WTC11 (cell line): ENCODE measurements around the gene HMBS. TPM values are rescaled to one million over a fixed set of nuclear protein-coding genes. Genes with fewer than 3 reads are reported as not detected.

Experiments used
- ATAC-seq: fragments of 200-7000 bp; cut with Tn5 transposase; 2 replicates; pipeline ENCODE4 v1.10.0; 2021; ENCODE audit warnings: mild to moderate bottlenecking, moderate library complexity
- CTCF ChIA-PET: fragments of 300-600 bp; sonication (Branson Sonifier 250); formaldehyde crosslinking; loops from one replicate; lab custom pipeline; 2021; ENCODE audit warnings: antibody characterized with exemption; lab: Charles Lee
- POLR2A ChIA-PET: fragments of 350-600 bp; sonication (Branson Sonifier 250); formaldehyde crosslinking; loops from one replicate; lab custom pipeline; 2021; ENCODE audit warnings: antibody characterized with exemption; lab: Charles Lee
- DNase-seq: peaks from one replicate; pipeline ENCODE4 v3.0.0; 2021; ENCODE audit warnings: low spot score
- H3K27ac Mint-ChIP-seq: 2 replicates; pipeline ENCODE4 v1.8.0; 2021; ENCODE audit warnings: mixed read lengths
- H3K27me3 Mint-ChIP-seq: 2 replicates; pipeline ENCODE4 v1.8.0; 2021; ENCODE audit warnings: low read depth, mild to moderate bottlenecking, moderate library complexity, mixed read lengths
- H3K36me3 Mint-ChIP-seq: 2 replicates; pipeline ENCODE4 v1.8.0; 2021; ENCODE audit warnings: mixed read lengths
- H3K4me1 Mint-ChIP-seq: 2 replicates; pipeline ENCODE4 v1.8.0; 2022; ENCODE audit warnings: mixed read lengths
- H3K4me3 Mint-ChIP-seq: 2 replicates; pipeline ENCODE4 v1.8.0; 2021; ENCODE audit warnings: mild to moderate bottlenecking, moderate library complexity, mixed read lengths
- H3K9me3 Mint-ChIP-seq: 2 replicates; pipeline ENCODE4 v1.8.0; 2021; ENCODE audit warnings: mixed read lengths
- ATF2 ChIP-seq: sonication (generic); formaldehyde crosslinking; IDR thresholded peaks from 2 replicates; pipeline ENCODE4 v1.8.1; 2022; ENCODE audit warnings: low read depth, missing genetic modification reagents, borderline replicate concordance
- CBFB ChIP-seq: sonication (generic); formaldehyde crosslinking; IDR thresholded peaks from 2 replicates; pipeline ENCODE4 v1.8.1; 2022; ENCODE audit warnings: mild to moderate bottlenecking, low read depth, missing genetic modification reagents
- CREB1 ChIP-seq: sonication (generic); formaldehyde crosslinking; IDR thresholded peaks from 2 replicates; pipeline ENCODE4 v1.8.0; 2023; ENCODE audit warnings: mild to moderate bottlenecking, missing genetic modification reagents
- CTCF ChIP-seq: fragments of 200-600 bp; IDR thresholded peaks from 2 replicates; pipeline ENCODE4 v1.8.0; 2022; ENCODE audit warnings: antibody characterized with exemption
- E2F1 ChIP-seq: sonication (generic); formaldehyde crosslinking; IDR thresholded peaks from 2 replicates; pipeline ENCODE4 v1.8.0; 2022; ENCODE audit warnings: mild to moderate bottlenecking, missing genetic modification reagents
- EMX1 ChIP-seq: fragments of 250-450 bp; sonication (Bioruptor Pico); IDR thresholded peaks from 2 replicates; pipeline ENCODE4 v1.8.0; 2021; ENCODE audit warnings: mild to moderate bottlenecking
- FOXJ3 ChIP-seq: sonication (generic); formaldehyde crosslinking; IDR thresholded peaks from 2 replicates; pipeline ENCODE4 v1.9.0; 2021; ENCODE audit warnings: missing genetic modification reagents, mild to moderate bottlenecking, borderline replicate concordance
- FOXK1 ChIP-seq: sonication (generic); formaldehyde crosslinking; IDR thresholded peaks from 2 replicates; pipeline ENCODE4 v1.8.0; 2022; ENCODE audit warnings: mild to moderate bottlenecking, moderate library complexity, missing genetic modification reagents
- FOXP4 ChIP-seq: sonication (generic); formaldehyde crosslinking; IDR thresholded peaks from 2 replicates; pipeline ENCODE4 v1.8.0; 2022; ENCODE audit warnings: mild to moderate bottlenecking, missing genetic modification reagents
- GABPB1 ChIP-seq: sonication (generic); formaldehyde crosslinking; IDR thresholded peaks from 2 replicates; pipeline ENCODE4 v1.8.1; 2023; ENCODE audit warnings: mild to moderate bottlenecking, missing genetic modification reagents
- HMGA2 ChIP-seq: fragments of 250-450 bp; sonication (Bioruptor Pico); IDR thresholded peaks from 2 replicates; pipeline ENCODE4 v1.4.0; 2021; ENCODE audit warnings: mild to moderate bottlenecking, moderate library complexity
- HMGXB4 ChIP-seq: sonication (generic); formaldehyde crosslinking; IDR thresholded peaks from 2 replicates; pipeline ENCODE4 v1.8.1; 2023; ENCODE audit warnings: mild to moderate bottlenecking, moderate library complexity, missing genetic modification reagents
- IRF2 ChIP-seq: sonication (generic); formaldehyde crosslinking; IDR thresholded peaks from 2 replicates; pipeline ENCODE4 v1.8.0; 2022; ENCODE audit warnings: low read depth, missing genetic modification reagents, borderline replicate concordance
- KAT7 ChIP-seq: sonication (generic); formaldehyde crosslinking; IDR thresholded peaks from 2 replicates; pipeline ENCODE4 v1.8.1; 2023; ENCODE audit warnings: missing genetic modification reagents, mild to moderate bottlenecking, borderline replicate concordance
- MXD4 ChIP-seq: fragments of 250-450 bp; sonication (Bioruptor Pico); IDR thresholded peaks from 2 replicates; pipeline ENCODE4 v1.8.0; 2021; ENCODE audit warnings: mild to moderate bottlenecking, moderate library complexity, borderline replicate concordance
- NR3C1 ChIP-seq: sonication (generic); formaldehyde crosslinking; conservative IDR thresholded peaks from 2 replicates; pipeline ENCODE4 v1.8.1; 2023; ENCODE audit warnings: low read depth, mild to moderate bottlenecking, missing genetic modification reagents
- RELA ChIP-seq: sonication (generic); formaldehyde crosslinking; IDR thresholded peaks from 2 replicates; pipeline ENCODE4 v1.8.1; 2022; ENCODE audit warnings: missing genetic modification reagents, mild to moderate bottlenecking, borderline replicate concordance
- SP1 ChIP-seq: sonication (generic); formaldehyde crosslinking; conservative IDR thresholded peaks from 2 replicates; pipeline ENCODE4 v1.8.1; 2022; ENCODE audit warnings: missing genetic modification reagents
- TEAD1 ChIP-seq: sonication (generic); formaldehyde crosslinking; IDR thresholded peaks from 2 replicates; pipeline ENCODE4 v1.8.0; 2022; ENCODE audit warnings: mild to moderate bottlenecking, missing genetic modification reagents
- ZNF232 ChIP-seq: sonication (generic); formaldehyde crosslinking; IDR thresholded peaks from 2 replicates; pipeline ENCODE4 v1.8.0; 2022; ENCODE audit warnings: mild to moderate bottlenecking, missing genetic modification reagents
- total RNA-seq: library from RNA; stranded (reverse); gene quantifications from 3 replicates; pipeline ENCODE4 v1.2.3, GENCODE V29; 2021
- TF ChIP-seq, protein P1 (sequence below): fragments of 250-450 bp; sonication (Bioruptor Pico); IDR thresholded peaks from 2 replicates; pipeline ENCODE4 v1.8.0; 2021; ENCODE audit warnings: mild to moderate bottlenecking
- TF ChIP-seq, protein P2 (sequence below): fragments of 250-450 bp; sonication (Bioruptor Pico); IDR thresholded peaks from 2 replicates; pipeline ENCODE4 v2.1.2; 2022; ENCODE audit warnings: mild to moderate bottlenecking, moderate library complexity

The HMBS gene
- total RNA-seq, 1 experiment from 2014 or later: 62.3 TPM

- Mint-ChIP-seq H3K27ac (no peak overlapping the region), H3K9me3 (no peaks in the 10 kb centered on the region), H3K27me3 (no peaks in the 10 kb centered on the region), H3K4me3 (no peak overlapping the region), H3K4me1 (peaks cover 7% of the 10 kb centered on the region), H3K36me3 (peaks cover 61% of the 10 kb centered on the region)
- ATAC-seq (no peak), DNase-seq (no peak)
- POLR2A ChIA-PET: interaction anchor here (2.1 kb wide), 1 partner anchor 9 kb away, joined by 8 read pairs; no protein-coding TSS in a partner anchor
- TF ChIP-seq, protein P1, sequence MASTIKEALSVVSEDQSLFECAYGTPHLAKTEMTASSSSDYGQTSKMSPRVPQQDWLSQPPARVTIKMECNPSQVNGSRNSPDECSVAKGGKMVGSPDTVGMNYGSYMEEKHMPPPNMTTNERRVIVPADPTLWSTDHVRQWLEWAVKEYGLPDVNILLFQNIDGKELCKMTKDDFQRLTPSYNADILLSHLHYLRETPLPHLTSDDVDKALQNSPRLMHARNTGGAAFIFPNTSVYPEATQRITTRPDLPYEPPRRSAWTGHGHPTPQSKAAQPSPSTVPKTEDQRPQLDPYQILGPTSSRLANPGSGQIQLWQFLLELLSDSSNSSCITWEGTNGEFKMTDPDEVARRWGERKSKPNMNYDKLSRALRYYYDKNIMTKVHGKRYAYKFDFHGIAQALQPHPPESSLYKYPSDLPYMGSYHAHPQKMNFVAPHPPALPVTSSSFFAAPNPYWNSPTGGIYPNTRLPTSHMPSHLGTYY (CRISPR knock-in tag): no peak
- TF ChIP-seq CREB1 (CRISPR knock-in tag): no peak
- no peak for TF ChIP-seq ZNF232 (CRISPR knock-in tag)
- TF ChIP-seq IRF2 (CRISPR knock-in tag): no peak
- TF ChIP-seq, protein P2, sequence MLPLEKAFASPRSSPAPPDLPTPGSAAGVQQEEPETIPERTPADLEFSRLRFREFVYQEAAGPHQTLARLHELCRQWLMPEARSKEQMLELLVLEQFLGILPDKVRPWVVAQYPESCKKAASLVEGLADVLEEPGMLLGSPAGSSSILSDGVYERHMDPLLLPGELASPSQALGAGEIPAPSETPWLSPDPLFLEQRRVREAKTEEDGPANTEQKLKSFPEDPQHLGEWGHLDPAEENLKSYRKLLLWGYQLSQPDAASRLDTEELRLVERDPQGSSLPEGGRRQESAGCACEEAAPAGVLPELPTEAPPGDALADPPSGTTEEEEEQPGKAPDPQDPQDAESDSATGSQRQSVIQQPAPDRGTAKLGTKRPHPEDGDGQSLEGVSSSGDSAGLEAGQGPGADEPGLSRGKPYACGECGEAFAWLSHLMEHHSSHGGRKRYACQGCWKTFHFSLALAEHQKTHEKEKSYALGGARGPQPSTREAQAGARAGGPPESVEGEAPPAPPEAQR (CRISPR knock-in tag): no peak
- TF ChIP-seq FOXJ3: no peak
- TF ChIP-seq HMGA2 (CRISPR knock-in tag): no peak
- no peak for TF ChIP-seq FOXK1 (CRISPR knock-in tag)
- TF ChIP-seq NR3C1 (CRISPR knock-in tag): no peak
- TF ChIP-seq MXD4 (CRISPR knock-in tag): no peak
- no peak for TF ChIP-seq KAT7 (CRISPR knock-in tag)
- no peak for TF ChIP-seq SP1 (CRISPR knock-in tag)
- CTCF ChIA-PET: interaction anchor here (0.7 to 0.9 kb wide), 2 partner anchors 16 to 20 kb away, joined by 3 to 5 read pairs; partner anchors contain the start of gene VPS11
These were observed 37.5 kb upstream of the HMBS start for GRCh38 chr11:119047205-119047604.

GRCh38 chr11:119048644-119049043 is 36.0 kb upstream of the HMBS start:
- DNase-seq (no peak), ATAC-seq (no peak)
- H3K4me3 Mint-ChIP-seq: no peak overlapping the region
- ChIA-PET POLR2A (no interaction called here), CTCF (interaction anchor here (0.6 kb wide), 1 partner anchor 95 kb away, joined by 3 read pairs; no protein-coding TSS in a partner anchor)
- H3K36me3 Mint-ChIP-seq: peaks cover 76% of the 10 kb centered on the region
- no peak overlapping the region for H3K27ac Mint-ChIP-seq
- peaks cover 7% of the 10 kb centered on the region for H3K4me1 Mint-ChIP-seq
- H3K27me3 Mint-ChIP-seq: no peaks in the 10 kb centered on the region
- H3K9me3 Mint-ChIP-seq: no peaks in the 10 kb centered on the region
- TF ChIP-seq CTCF: no peak
- TF ChIP-seq ZNF232 (CRISPR knock-in tag): no peak
- no peak for TF ChIP-seq GABPB1
- TF ChIP-seq FOXJ3: no peak
- TF ChIP-seq FOXP4 (CRISPR knock-in tag): no peak
- no peak for TF ChIP-seq RELA (CRISPR knock-in tag)
- TF ChIP-seq EMX1: no peak
- no peak for TF ChIP-seq SP1 (CRISPR knock-in tag)
- no peak for TF ChIP-seq E2F1 (CRISPR knock-in tag)
- TF ChIP-seq KAT7 (CRISPR knock-in tag): no peak
- TF ChIP-seq TEAD1 (CRISPR knock-in tag): no peak
- TF ChIP-seq CBFB (CRISPR knock-in tag): no peak
- no peak for TF ChIP-seq MXD4 (CRISPR knock-in tag)
- TF ChIP-seq ATF2 (CRISPR knock-in tag): no peak
- no peak for TF ChIP-seq HMGXB4
